ENCODE results near the gene SNRPD1. TPM values are rescaled to one million over a fixed set of nuclear protein-coding genes. Genes with fewer than 3 reads are reported as not detected.

SNRPD1 gene
- polyA plus RNA-seq, 1 experiment, result 43.5 TPM

- Histone ChIP-seq H3K4me3 (ENCODE audit: low read depth, low read length) (no peak overlapping the region), H3K9me3 (ENCODE audit: control insufficient read depth, insufficient read depth, low read length) (no peaks in the 10 kb centered on the region; the same call in 1 of the 2 replicates), H3K27me3 (ENCODE audit: control insufficient read depth, insufficient read depth, low read length) (no peaks in the 10 kb centered on the region), H3K27ac (ENCODE audit: low read depth, low read length) (no peak overlapping the region)
- no peak for DNase-seq (ENCODE audit: low read depth, low spot score)
- ChIA-PET CTCF (interaction anchor here (1.5 kb wide), 1 partner anchor 10 kb away, joined by 3 read pairs; no protein-coding TSS in a partner anchor), POLR2A (no interaction called here)
- no peak for TF ChIP-seq CTCF (IDR thresholded peaks at IDR 0.05; ENCODE audit: low read depth, low read length)
Measured at GRCh38 chr18:21593540-21594257, 18.4 kb upstream of the SNRPD1 start.

GRCh38 chr18:21597620-21598019 is 14.5 kb upstream of the SNRPD1 start:
- Histone ChIP-seq H3K9me3 (ENCODE audit: control insufficient read depth, insufficient read depth, low read length) (peaks cover 6% of the 10 kb centered on the region; the same call in 1 of the 2 replicates), H3K27me3 (ENCODE audit: control insufficient read depth, insufficient read depth, low read length) (no peaks in the 10 kb centered on the region), H3K4me3 (ENCODE audit: low read depth, low read length) (no peak overlapping the region), H3K27ac (ENCODE audit: low read depth, low read length) (no peak overlapping the region)
- POLR2A ChIA-PET, result no interaction called here
- CTCF ChIA-PET, result interaction anchor here (0.7 to 8.3 kb wide), 3 partner anchors 14 to 109 kb away, joined by 3 to 138 read pairs (median 4); partner anchors contain the start of gene SNRPD1
- DNase-seq (ENCODE audit: low read depth, low spot score), result no peak
- no peak for TF ChIP-seq CTCF (IDR thresholded peaks at IDR 0.05; ENCODE audit: low read depth, low read length)

- DNase-seq (ENCODE audit: low read depth, low spot score), result no peak
- H3K27me3 ChIP-seq (ENCODE audit: control insufficient read depth, insufficient read depth, low read length), result no peaks in the 10 kb centered on the region
- no peak overlapping the region for H3K27ac ChIP-seq (ENCODE audit: low read depth, low read length)
- peaks cover 6% of the 10 kb centered on the region; the same call in 1 of the 2 replicates for H3K9me3 ChIP-seq (ENCODE audit: control insufficient read depth, insufficient read depth, low read length)
- ChIA-PET CTCF (interaction anchor here (1.3 to 8.3 kb wide), 3 partner anchors 9 to 42 kb away, joined by 3 to 138 read pairs (median 25); partner anchors contain the start of gene SNRPD1), POLR2A (interaction anchor here (0.6 to 0.7 kb wide), 2 partner anchors 90 to 177 kb away, joined by 4 read pairs; no protein-coding TSS in a partner anchor)
- H3K4me3 ChIP-seq (ENCODE audit: low read depth, low read length), result peak overlapping the region; percentile 99
- no peak for TF ChIP-seq CTCF (IDR thresholded peaks at IDR 0.05; ENCODE audit: low read depth, low read length)
Measured at GRCh38 chr18:21598726-21599584, 13.2 kb upstream of the SNRPD1 start.

GRCh38 chr18:21599585-21600525 is 12.3 kb upstream of the SNRPD1 start:
- POLR2A ChIA-PET, result interaction anchor here (0.6 to 1.9 kb wide), 6 partner anchors 10 to 547 kb away, joined by 3 to 15 read pairs (median 6); partner anchors contain the start of genes MIB1 and SNRPD1
- no peak; the same call in 1 of the 2 replicates for TF ChIP-seq CTCF (IDR thresholded peaks at IDR 0.05; ENCODE audit: low read depth, low read length)
- no peak for DNase-seq (ENCODE audit: low read depth, low spot score)

More at GRCh38 chr18:21599585-21600525, 12.3 kb upstream of the SNRPD1 start:
- H3K27me3 ChIP-seq (ENCODE audit: control insufficient read depth, insufficient read depth, low read length), result no peaks in the 10 kb centered on the region
- H3K9me3 ChIP-seq (ENCODE audit: control insufficient read depth, insufficient read depth, low read length), result peaks cover 6% of the 10 kb centered on the region; the same call in 1 of the 2 replicates
- peak overlapping the region; percentile 99 for H3K4me3 ChIP-seq (ENCODE audit: low read depth, low read length)
- H3K27ac ChIP-seq (ENCODE audit: low read depth, low read length), result peak overlapping the region; percentile 97
- CTCF ChIA-PET, result interaction anchor here (0.7 to 8.3 kb wide), 59 partner anchors 10 to 505 kb away, joined by 3 to 138 read pairs (median 5); partner anchors contain the start of genes ABHD3 and SNRPD1

Measured in AG04450 (cell line).